K562 (cell line): Measurements from ENCODE around the gene RNF44. TPM values are rescaled to one million over a fixed set of nuclear protein-coding genes. Genes with fewer than 3 reads are reported as not detected.
"Not testable (repeated sequence)": the region's sequence is repeated elsewhere in the genome, so short reads cannot be mapped to it uniquely, and the experiment has no call there.

ENCODE experiments used
- ATAC-seq: fragments of 200-7000 bp; cut with Tn5 transposase; 3 replicates; pipeline ENCODE4 v1.9.1; 2020; ENCODE audit warnings: moderate library complexity
- BruUV-seq: library from RNA; stranded (reverse); fragments of 400-500 nt; replicated peaks from 2 replicates; lab custom pipeline; 2021; lab: Mats Ljungman, UMichigan
- CTCF ChIA-PET: fragments of 300-600 bp; formaldehyde crosslinking; extraction: SDS; loops from one replicate; lab custom pipeline; 2021; ENCODE audit warnings: low intra/inter-chr PET ratio; lab: Yijun Ruan, JAX
- POLR2A ChIA-PET: fragments of 300-600, 350-650 bp; sonication (Branson Sonifier 250); formaldehyde crosslinking; extraction: SDS; loops from one replicate; lab custom pipeline; 2021; ENCODE audit warnings: antibody characterized with exemption, inconsistent platforms; lab: Yijun Ruan, JAX
- DNase-seq, 4 experiments: peaks; one replicate each; pipeline versions ENCODE4 v3.0.0 to v3.0.0-alpha.2; 2011 to 2018; ENCODE audit warnings: low spot score in 3 of 4, mixed read lengths in 3 of 4; ENCODE audit errors: extremely low read depth in 1 of 4
- FAIRE-seq: peaks from 2 replicates; lab custom pipeline; 2011; peaks lifted over from hg19 to GRCh38; lab: Jason Lieb, UNC
- H2AFZ ChIP-seq: 2 replicates; pipeline ENCODE4 v1.6.0; 2011; ENCODE audit warnings: low read depth, low read length, control low read depth, inconsistent platforms
- H3K27ac ChIP-seq: fragments of 200-600 bp; 3 replicates; pipeline ENCODE4 v1.8.0; 2011; ENCODE audit warnings: low read depth, mild to moderate bottlenecking, control low read depth, inconsistent platforms, low read length, moderate library complexity, mixed read lengths; ENCODE audit errors: extremely low read depth
- H3K27me3 ChIP-seq, 2 experiments: fragments of 300-600 bp in 1 of 2; 2 replicates in 1 of 2; 3 replicates in 1 of 2; pipeline versions ENCODE4 v1.6.0 to v1.8.0; 2011; ENCODE audit warnings: inconsistent platforms in 2 of 2, low read length in 2 of 2, mild to moderate bottlenecking in 1 of 2, mixed read lengths in 1 of 2, moderate library complexity in 1 of 2; ENCODE audit not compliant: control insufficient read depth in 2 of 2, insufficient read depth in 2 of 2
- H3K36me3 ChIP-seq: fragments of 300-600 bp; 3 replicates; pipeline ENCODE4 v1.8.0; 2011; ENCODE audit warnings: mild to moderate bottlenecking, low read length, inconsistent platforms; ENCODE audit not compliant: control insufficient read depth, insufficient read depth
- H3K4me1 ChIP-seq, 2 experiments: fragments of 200-600 bp in 1 of 2; replicated peaks in 1 of 2; 2 replicates in 1 of 2; 3 replicates in 1 of 2; pipeline versions ENCODE4 v1.5.1 to v1.8.0; 2011; ENCODE audit warnings: inconsistent platforms in 2 of 2, low read length in 2 of 2, mild to moderate bottlenecking in 1 of 2, mixed read lengths in 1 of 2, moderate library complexity in 1 of 2; ENCODE audit not compliant: control insufficient read depth in 2 of 2, insufficient read depth in 2 of 2
- H3K4me2 ChIP-seq: 2 replicates; pipeline ENCODE4 v1.6.1; 2011; ENCODE audit warnings: low read length, control low read depth, inconsistent platforms, mixed read lengths; ENCODE audit not compliant: insufficient read depth
- H3K4me3 ChIP-seq: fragments of 200-600 bp; sonication (generic), shearing (Covaris generic); 2 replicates; pipeline ENCODE4 v1.5.1; 2016; ENCODE audit warnings: control low read depth, inconsistent platforms
- H3K79me2 ChIP-seq: fragments of 200-600 bp; 3 replicates; pipeline ENCODE4 v1.8.0; 2011; ENCODE audit warnings: low read length, inconsistent platforms; ENCODE audit not compliant: control insufficient read depth, insufficient read depth
- H3K9ac ChIP-seq, 2 experiments: 2 replicates each; pipeline versions ENCODE4 v1.6.0 to v1.6.1; 2011; ENCODE audit warnings: low read depth in 2 of 2, low read length in 2 of 2, control low read depth in 1 of 2, inconsistent platforms in 1 of 2, mild to moderate bottlenecking in 1 of 2, mixed read lengths in 1 of 2; ENCODE audit not compliant: insufficient read depth in 1 of 2
- H3K9me1 ChIP-seq: one replicate; pipeline ENCODE4 v1.6.0; 2011; ENCODE audit warnings: inconsistent platforms, mild to moderate bottlenecking, low read length, moderate library complexity; ENCODE audit not compliant: control insufficient read depth, insufficient read depth
- H3K9me3 ChIP-seq: replicated peaks from 2 replicates; pipeline ENCODE4 v1.5.1; 2011; ENCODE audit warnings: low read depth, low read length, inconsistent platforms; ENCODE audit not compliant: control insufficient read depth, insufficient read depth
- H4K20me1 ChIP-seq: replicated peaks from 2 replicates; pipeline ENCODE4 v1.6.1; 2011; ENCODE audit warnings: low read length, inconsistent platforms, mixed read lengths; ENCODE audit not compliant: control insufficient read depth, insufficient read depth
- NCOA2 ChIP-seq, 2 experiments: fragments of 450-650 bp; IDR thresholded peaks; 2 replicates each; pipeline ENCODE4 v1.6.1; 2018; ENCODE audit warnings: mild to moderate bottlenecking in 2 of 2, moderate library complexity in 1 of 2; ENCODE audit not compliant: partially characterized antibody in 2 of 2
- POLR2G ChIP-seq: fragments of 200-400 bp; formaldehyde crosslinking; IDR thresholded peaks from 2 replicates; pipeline ENCODE4 v1.6.1; 2017; ENCODE audit warnings: low read depth, mild to moderate bottlenecking, antibody characterized with exemption, low read length, moderate library complexity
- WGBS: fragments of 100-300 bp; shearing (Covaris generic); methylation state at CpG from one replicate; pipeline ENCODE4 v1.1.6; 2016; ENCODE audit warnings: low coverage, mixed read lengths; ENCODE audit not compliant: insufficient coverage; ENCODE audit errors: missing lambda C conversion rate; 5-methylcytosine and 5-hydroxymethylcytosine counted together
- in situ Hi-C: fragments of 300-500 bp; cut with MboI; formaldehyde crosslinking; loops from 4 replicates; pipeline ENCODE4 v1.15.0; 2018; ENCODE audit warnings: inconsistent platforms, mixed read lengths
- intact Hi-C: fragments of 100-400 bp; cut with micrococcal nuclease; formaldehyde crosslinking; loops from 2 replicates; pipeline ENCODE4 v1.14.2; 2022
- polyA plus RNA-seq, 8 experiments: library from polyadenylated mRNA; depleted of rRNA in 4 of 8; stranded (reverse) in 5 of 8; unstranded in 3 of 8; fragments of >200 nt; fragmentation: Nextera tagmentation in 2 of 8; fragmentation: Illumina TruSeq in 1 of 8; extraction: Ambion mirVana in 2 of 8; extraction: Trizol in 1 of 8; gene quantifications; 2 replicates each; pipeline versions ENCODE4 v1.2.1 to v1.2.3, GENCODE V29; 2011 to 2014; ENCODE audit warnings: inconsistent platforms in 1 of 8, missing spikeins in 1 of 8
- total RNA-seq, 7 experiments: library from RNA; depleted of rRNA in 6 of 7; stranded (reverse); fragments of >200 nt in 6 of 7; fragmentation: Illumina TruSeq in 2 of 7; extraction: Trizol in 2 of 7; gene quantifications; 2 replicates each; pipeline versions ENCODE4 v1.2.1 to v1.2.3, GENCODE V29; 2011 to 2021; ENCODE audit warnings: low replicate concordance in 1 of 7

RNF44 gene
- total and polyA plus RNA-seq, 9 of the 15 experiments (the other 6 are each of a cell fraction or from before 2014, with no cell fraction given): 1.6 to 82.6 (median 7.4) TPM

DNA sequence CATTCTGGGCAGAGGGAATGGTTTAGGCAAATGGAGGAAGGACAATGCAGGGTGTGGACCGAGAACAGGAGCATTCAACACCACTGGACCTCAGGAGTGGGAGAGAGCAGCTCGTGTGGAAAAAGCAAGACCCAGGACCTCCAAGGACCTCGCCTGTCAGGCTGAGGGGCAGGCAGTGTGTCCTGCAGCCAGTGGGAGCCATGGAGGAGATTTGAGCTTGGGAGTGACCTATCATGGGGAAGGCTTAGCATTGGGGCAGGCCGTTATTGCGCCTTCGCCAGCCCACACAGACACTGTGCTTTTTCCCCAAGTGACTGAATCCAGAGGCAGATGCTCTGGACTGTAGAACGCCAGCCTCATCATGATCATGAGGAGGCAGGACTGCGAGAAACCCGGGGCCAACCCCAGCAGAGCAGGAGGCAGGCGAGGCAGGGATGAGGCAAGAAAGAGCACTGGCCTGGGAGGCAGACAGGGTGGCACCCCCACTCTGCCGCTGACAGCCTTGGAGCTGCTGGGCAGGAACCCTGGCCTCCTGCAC is 15.2 kb upstream of the RNF44 start:
- in situ Hi-C loops: no loop called here
- no peak overlapping the region for H2AFZ ChIP-seq
- peaks cover 0 to 21% of the 10 kb centered on the region in 2 experiments; a peak in 2 of 5 replicates for H3K4me1 ChIP-seq
- no peak for FAIRE-seq
- intact Hi-C loops: no loop called here
- no TSS peak for BruUV-seq
- peaks cover 26 to 49% of the 10 kb centered on the region in 2 experiments for H3K27me3 ChIP-seq
- H3K27ac ChIP-seq: no peak overlapping the region
- no peaks in the 10 kb centered on the region for H3K36me3 ChIP-seq
- WGBS: 13% methylated on average over 11 of the region's 11 CpGs
- H3K9me3 ChIP-seq: no peaks in the 10 kb centered on the region
- ATAC-seq: no peak; the same call in 2 of the 3 replicates
- H3K4me3 ChIP-seq: no peak overlapping the region
- DNase-seq: no peak
- no peaks in the 10 kb centered on the region; the same call in 1 of the 2 replicates for H4K20me1 ChIP-seq
- ChIA-PET POLR2A (interaction anchor here (0.6 to 1.1 kb wide), 4 partner anchors 9 to 158 kb away, joined by 3 to 5 read pairs (median 3); partner anchors contain the start of gene FAF2), CTCF (no interaction called here)
- no peak for TF ChIP-seq NCOA2 (IDR thresholded peaks at IDR 0.05; ENCODE audit: partially characterized antibody in 2 of 2)
- TF ChIP-seq POLR2G: 0 out of 2 replicates have a peak, but pooled peaks have one; percentile 9
- no peaks in the 10 kb centered on the region for H3K9me1 ChIP-seq
- no peak overlapping the region for H3K4me2 ChIP-seq
- H3K9ac ChIP-seq: peak overlapping the region in 1 of 2 experiments; percentile 1; a peak in 1 of 4 replicates
- H3K79me2 ChIP-seq: no peaks in the 10 kb centered on the region

DNA sequence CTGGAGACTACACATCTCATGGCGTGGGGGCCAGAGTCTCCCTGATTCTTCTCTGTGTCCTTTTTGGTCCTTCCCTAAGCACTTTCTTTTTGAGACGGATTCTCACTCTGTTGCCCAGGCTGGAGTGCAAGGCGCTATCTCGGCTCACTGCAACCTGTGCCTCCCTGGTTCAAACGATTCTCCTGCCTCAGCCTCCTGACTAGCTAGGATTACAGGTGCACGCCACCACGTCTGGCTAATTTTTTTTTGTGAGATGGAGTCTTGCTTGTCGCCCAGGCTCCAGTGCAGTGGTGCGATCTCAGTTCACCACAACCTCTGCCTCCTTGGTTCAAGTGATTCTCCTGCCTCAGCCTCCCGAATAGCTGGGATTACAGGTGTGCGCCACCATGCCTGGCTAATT is 13.7 kb upstream of the RNF44 start:
- H3K27ac ChIP-seq, POLR2A ChIA-PET, BruUV-seq, DNase-seq, H3K36me3 ChIP-seq, intact Hi-C loops, FAIRE-seq, CTCF ChIA-PET, H3K9me1 ChIP-seq, H2AFZ ChIP-seq, in situ Hi-C loops, H3K79me2 ChIP-seq, ATAC-seq, H3K4me2 ChIP-seq, H4K20me1 ChIP-seq, H3K9me3 ChIP-seq, H3K4me3 ChIP-seq: not testable (repeated sequence)
- H3K9ac ChIP-seq: peak overlapping the region in 1 of 2 experiments; percentile 74; a peak in 2 of 4 replicates
- WGBS: 20% methylated on average over 9 of the region's 11 CpGs
- peaks cover 0 to 21% of the 10 kb centered on the region in 2 experiments; a peak in 2 of 5 replicates for H3K4me1 ChIP-seq
- H3K27me3 ChIP-seq: peaks cover 26 to 49% of the 10 kb centered on the region in 2 experiments
